ENCODE results near the gene SSTR3.

The SSTR3 gene

GRCh38 chr22:37206118-37206840 is 6.0 kb downstream of the SSTR3 start:
- Histone ChIP-seq H3K27ac (ENCODE audit: low read depth, low read length) (no peak overlapping the region), H3K36me3 (ENCODE audit: control insufficient read depth, low read length) (no peaks in the 10 kb centered on the region), H3K4me3 (ENCODE audit: low read length) (no peak overlapping the region), H3K79me2 (ENCODE audit: control insufficient read depth, low read length) (no peaks in the 10 kb centered on the region), H3K27me3 (ENCODE audit: control insufficient read depth, low read length) (no peaks in the 10 kb centered on the region), H3F3A (ENCODE audit: control insufficient read depth, insufficient read depth) (no peaks in the 10 kb centered on the region), H3K4me2 (ENCODE audit: low read length) (no peak overlapping the region), H4K20me1 (ENCODE audit: control insufficient read depth, insufficient read depth, low read depth, low read length) (no peaks in the 10 kb centered on the region), H3K4me1 (ENCODE audit: control insufficient read depth, low read length) (peaks cover 18% of the 10 kb centered on the region), H3K9me3 (ENCODE audit: control insufficient read depth, insufficient read depth, low read length) (no peaks in the 10 kb centered on the region), H3K9me2 (replicated peaks; ENCODE audit: control insufficient read depth, low read length) (no peaks in the 10 kb centered on the region)
- TF ChIP-seq CTCF (IDR thresholded peaks at IDR 0.05; ENCODE audit: low read depth, low read length, poor library complexity, severe bottlenecking) (no peak), EZH2phosphoT487 (IDR thresholded peaks at IDR 0.05; ENCODE audit: borderline replicate concordance, low read length) (no peak)

- H3K4me2 ChIP-seq (ENCODE audit: low read length): peak overlapping the region; percentile 32
- no peaks in the 10 kb centered on the region; the same call in 1 of the 2 replicates for H3F3A ChIP-seq (ENCODE audit: control insufficient read depth, insufficient read depth)
- no peak overlapping the region for H3K27ac ChIP-seq (ENCODE audit: low read depth, low read length)
- H3K79me2 ChIP-seq (ENCODE audit: control insufficient read depth, low read length): no peaks in the 10 kb centered on the region
- no peaks in the 10 kb centered on the region for H3K9me2 ChIP-seq (replicated peaks; ENCODE audit: control insufficient read depth, low read length)
- peaks cover 27% of the 10 kb centered on the region for H3K4me1 ChIP-seq (ENCODE audit: control insufficient read depth, low read length)
- TF ChIP-seq EZH2phosphoT487 (IDR thresholded peaks at IDR 0.05; ENCODE audit: borderline replicate concordance, low read length) (no peak), CTCF (IDR thresholded peaks at IDR 0.05; ENCODE audit: low read depth, low read length, poor library complexity, severe bottlenecking) (no peak)
- H3K9me3 ChIP-seq (ENCODE audit: control insufficient read depth, insufficient read depth, low read length): no peaks in the 10 kb centered on the region
- no peak overlapping the region for H3K4me3 ChIP-seq (ENCODE audit: low read length)
- H4K20me1 ChIP-seq (ENCODE audit: control insufficient read depth, insufficient read depth, low read depth, low read length): no peaks in the 10 kb centered on the region
- no peaks in the 10 kb centered on the region for H3K27me3 ChIP-seq (ENCODE audit: control insufficient read depth, low read length)
- H3K36me3 ChIP-seq (ENCODE audit: control insufficient read depth, low read length): no peaks in the 10 kb centered on the region
Observed at GRCh38 chr22:37205046-37205445, 7.2 kb downstream of the SSTR3 start.

- Histone ChIP-seq H3K9me2 (replicated peaks; ENCODE audit: control insufficient read depth, low read length) (no peaks in the 10 kb centered on the region), H3K9me3 (ENCODE audit: control insufficient read depth, insufficient read depth, low read length) (no peaks in the 10 kb centered on the region), H3K27me3 (ENCODE audit: control insufficient read depth, low read length) (no peaks in the 10 kb centered on the region), H3K4me1 (ENCODE audit: control insufficient read depth, low read length) (peaks cover 33% of the 10 kb centered on the region), H3K27ac (ENCODE audit: low read depth, low read length) (no peak overlapping the region), H3K79me2 (ENCODE audit: control insufficient read depth, low read length) (no peaks in the 10 kb centered on the region), H3K36me3 (ENCODE audit: control insufficient read depth, low read length) (no peaks in the 10 kb centered on the region), H4K20me1 (ENCODE audit: control insufficient read depth, insufficient read depth, low read depth, low read length) (no peaks in the 10 kb centered on the region), H3K4me3 (ENCODE audit: low read length) (no peak overlapping the region), H3K4me2 (ENCODE audit: low read length) (no peak overlapping the region), H3F3A (ENCODE audit: control insufficient read depth, insufficient read depth) (no peaks in the 10 kb centered on the region; the same call in 1 of the 2 replicates)
- TF ChIP-seq EZH2phosphoT487 (IDR thresholded peaks at IDR 0.05; ENCODE audit: borderline replicate concordance, low read length) (no peak), CTCF (IDR thresholded peaks at IDR 0.05; ENCODE audit: low read depth, low read length, poor library complexity, severe bottlenecking) (no peak)
Observed at GRCh38 chr22:37204045-37204655, 8.1 kb downstream of the SSTR3 start.

All from DOHH2 (cell line).